Right lobe of liver (tissue), 4 donors: ENCODE data around the gene ADGRV1.

Source experiments
- CTCF ChIP-seq, 4 donors: fragments of 200-600 bp in 3 of 4; fragments of 450-650 bp in 1 of 4; IDR thresholded peaks; one replicate each; pipeline versions ENCODE4 v1.5.1 to v1.8.0; 2016 to 2022; ENCODE audit warnings: antibody characterized with exemption in 4 of 4, mild to moderate bottlenecking in 2 of 4
- POLR2A ChIP-seq: fragments of 450-650 bp; IDR thresholded peaks from one replicate; pipeline ENCODE4 v1.6.1; 2017; ENCODE audit warnings: antibody characterized with exemption, mild to moderate bottlenecking
- donor health status: DM: no; HTN: no; CAD: no.
- donor health status: DM: no; HTN: no; CAD: no.
- donor health status: DM: no; HTN: yes; CAD: no.

GRCh38 chr5:91092859-91093783 lies 534.5 kb downstream of the ADGRV1 start:
- TF ChIP-seq CTCF (IDR thresholded peaks at IDR 0.05): no peak
- no peak for TF ChIP-seq POLR2A
